Gastrocnemius medialis (tissue), 4 donors: ENCODE measurements around the gene PRIM1.

Source experiments
- CTCF ChIP-seq, 5 experiments: fragments of 450-650 bp in 3 of 5; fragments of 200-600 bp in 2 of 5; sonication (generic) in 2 of 5; IDR thresholded peaks in 4 of 5; conservative IDR thresholded peaks in 1 of 5; 1 replicate in 4 of 5; 2 replicates in 1 of 5; pipeline ENCODE4 v1.5.1; 2016 to 2019; ENCODE audit warnings: antibody characterized with exemption in 5 of 5, mild to moderate bottlenecking in 3 of 5, moderate library complexity in 3 of 5
- POLR2A ChIP-seq, 2 donors: fragments of 450-650 bp; IDR thresholded peaks; one replicate each; pipeline ENCODE4 v1.6.1; 2017; ENCODE audit warnings: antibody characterized with exemption in 2 of 2, mild to moderate bottlenecking in 2 of 2, moderate library complexity in 2 of 2

GRCh38 chr12:56720731-56721151, 31.4 kb downstream of the PRIM1 start:
- no peak for TF ChIP-seq POLR2A (IDR thresholded peaks at IDR 0.05)
- no peak for TF ChIP-seq CTCF (IDR thresholded peaks at IDR 0.05 in 4 of 5, conservative IDR thresholded peaks at IDR 0.05 in 1 of 5)
